Ureter (tissue), 1 donor: ENCODE data around the gene ZNF280D. TPM values are rescaled to one million over a fixed set of nuclear protein-coding genes. Genes with fewer than 3 reads are reported as not detected.
"Not testable (repeated sequence)": the region's sequence is repeated elsewhere in the genome, so short reads cannot be mapped to it uniquely, and the experiment has no call there.

Experiments
- DNase-seq: peaks from one replicate; pipeline ENCODE4 v3.0.0-alpha.2; 2020; ENCODE audit warnings: low spot score
- total RNA-seq: library from RNA; stranded (reverse); gene quantifications from one replicate; pipeline ENCODE4 v1.2.4, GENCODE V29; 2023
- donor health status: DM: yes; HTN: yes; CAD: no.

ZNF280D gene, protein sequence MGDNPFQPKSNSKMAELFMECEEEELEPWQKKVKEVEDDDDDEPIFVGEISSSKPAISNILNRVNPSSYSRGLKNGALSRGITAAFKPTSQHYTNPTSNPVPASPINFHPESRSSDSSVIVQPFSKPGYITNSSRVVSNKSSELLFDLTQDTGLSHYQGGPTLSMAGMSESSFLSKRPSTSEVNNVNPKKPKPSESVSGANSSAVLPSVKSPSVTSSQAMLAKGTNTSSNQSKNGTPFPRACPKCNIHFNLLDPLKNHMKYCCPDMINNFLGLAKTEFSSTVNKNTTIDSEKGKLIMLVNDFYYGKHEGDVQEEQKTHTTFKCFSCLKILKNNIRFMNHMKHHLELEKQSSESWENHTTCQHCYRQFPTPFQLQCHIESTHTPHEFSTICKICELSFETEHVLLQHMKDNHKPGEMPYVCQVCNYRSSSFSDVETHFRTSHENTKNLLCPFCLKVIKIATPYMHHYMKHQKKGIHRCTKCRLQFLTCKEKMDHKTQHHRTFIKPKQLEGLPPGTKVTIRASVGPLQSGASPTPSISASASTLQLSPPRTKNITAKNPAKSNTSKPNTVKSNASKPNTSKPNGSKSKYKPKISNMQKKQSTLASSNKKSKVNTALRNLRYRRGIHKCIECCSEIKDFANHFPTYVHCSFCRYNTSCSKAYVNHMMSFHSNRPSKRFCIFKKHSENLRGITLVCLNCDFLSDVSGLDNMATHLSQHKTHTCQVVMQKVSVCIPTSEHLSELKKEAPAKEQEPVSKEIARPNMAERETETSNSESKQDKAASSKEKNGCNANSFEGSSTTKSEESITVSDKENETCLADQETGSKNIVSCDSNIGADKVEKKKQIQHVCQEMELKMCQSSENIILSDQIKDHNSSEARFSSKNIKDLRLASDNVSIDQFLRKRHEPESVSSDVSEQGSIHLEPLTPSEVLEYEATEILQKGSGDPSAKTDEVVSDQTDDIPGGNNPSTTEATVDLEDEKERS
- 73.8 TPM for total RNA-seq

DNA sequence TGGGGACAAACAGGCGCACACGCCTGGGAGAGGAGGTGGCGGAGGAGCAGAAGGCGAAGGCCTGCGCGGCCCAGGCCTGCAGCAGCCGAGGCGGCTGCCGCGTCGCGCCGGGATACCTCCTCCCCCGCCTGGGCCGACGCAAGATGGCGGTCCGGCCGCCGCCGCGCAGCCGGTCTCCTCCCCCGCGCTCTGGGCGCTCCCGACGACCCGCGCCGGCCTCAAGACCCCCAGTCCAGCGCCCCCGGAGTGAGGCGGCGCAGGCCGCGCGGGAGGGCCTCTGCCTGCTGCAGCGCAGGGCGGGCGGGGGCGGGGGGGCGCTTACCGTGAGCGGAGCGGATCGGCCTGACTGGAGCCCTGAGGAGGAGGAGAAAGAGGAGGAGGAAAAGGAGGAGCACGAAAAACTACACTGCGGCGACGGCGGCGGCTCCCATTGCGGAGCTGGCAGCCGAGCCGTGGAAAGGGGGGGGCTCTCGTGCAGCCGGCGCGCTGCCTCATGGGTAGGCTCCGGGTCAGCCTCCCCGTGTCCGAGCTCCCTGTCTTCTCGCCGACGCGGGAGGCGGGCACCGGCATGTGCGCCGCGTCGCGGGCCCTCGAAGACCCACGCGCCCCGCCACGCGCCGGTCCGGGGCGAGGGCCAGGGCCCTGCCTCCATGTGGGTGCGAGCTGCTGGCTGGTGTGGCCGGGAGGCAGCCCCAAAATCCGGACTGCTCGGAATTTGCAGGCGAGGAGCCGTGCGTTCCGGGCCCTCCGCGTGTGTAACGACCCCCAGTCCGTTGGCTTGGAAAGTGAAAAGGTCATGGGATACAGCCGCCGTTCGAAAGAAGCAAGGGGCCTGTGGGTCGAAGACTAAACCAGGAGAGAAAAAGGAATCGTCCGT, at the start of gene ZNF280D:
Gene ZNF280D (minus strand): TSS at position 374 of the 877 bp plus-strand sequence. CDS start 26,400 bp downstream, outside the sequence.
- DNase-seq, result peak; percentile 92

DNA sequence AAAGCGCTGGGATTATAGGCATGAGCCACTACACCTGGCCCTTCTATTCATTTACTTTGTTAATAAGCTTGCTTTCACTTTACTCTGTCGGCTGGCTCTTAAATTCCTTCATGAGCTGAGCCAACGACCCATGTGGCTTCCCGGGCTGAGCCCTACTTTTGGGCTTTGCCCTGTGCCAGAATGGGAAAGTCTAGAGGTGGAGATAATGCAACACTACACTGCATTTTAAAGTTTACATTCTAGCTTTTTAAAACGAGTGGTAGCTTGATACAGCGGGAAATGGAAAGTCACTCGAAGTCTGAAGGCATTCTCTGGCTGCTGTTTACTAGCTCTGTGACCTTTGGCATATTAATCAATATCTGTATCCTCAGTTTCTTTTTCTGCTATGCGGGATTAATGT, 49.0 kb upstream of the ZNF280D start:
- DNase-seq, result no peak

DNA sequence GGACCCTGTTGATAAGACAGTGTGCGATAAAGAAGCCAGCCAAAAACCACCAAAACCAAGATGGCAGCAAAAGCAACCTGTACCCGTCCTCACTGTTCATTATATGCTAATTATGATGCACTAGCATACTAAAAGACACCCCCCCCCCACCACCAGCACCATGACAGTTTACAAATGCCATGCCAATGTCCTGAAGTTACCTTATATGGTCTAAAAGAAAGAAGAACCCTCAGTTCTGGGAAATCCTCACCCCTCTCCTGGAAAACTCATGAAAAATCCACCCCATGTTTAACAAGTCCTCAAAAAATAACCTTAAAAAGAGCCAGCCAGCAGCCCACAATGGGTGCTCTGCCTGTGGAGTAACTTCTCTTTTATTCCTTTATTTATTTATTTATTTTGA, 48.4 kb upstream of the ZNF280D start:
- DNase-seq, result no peak

DNA sequence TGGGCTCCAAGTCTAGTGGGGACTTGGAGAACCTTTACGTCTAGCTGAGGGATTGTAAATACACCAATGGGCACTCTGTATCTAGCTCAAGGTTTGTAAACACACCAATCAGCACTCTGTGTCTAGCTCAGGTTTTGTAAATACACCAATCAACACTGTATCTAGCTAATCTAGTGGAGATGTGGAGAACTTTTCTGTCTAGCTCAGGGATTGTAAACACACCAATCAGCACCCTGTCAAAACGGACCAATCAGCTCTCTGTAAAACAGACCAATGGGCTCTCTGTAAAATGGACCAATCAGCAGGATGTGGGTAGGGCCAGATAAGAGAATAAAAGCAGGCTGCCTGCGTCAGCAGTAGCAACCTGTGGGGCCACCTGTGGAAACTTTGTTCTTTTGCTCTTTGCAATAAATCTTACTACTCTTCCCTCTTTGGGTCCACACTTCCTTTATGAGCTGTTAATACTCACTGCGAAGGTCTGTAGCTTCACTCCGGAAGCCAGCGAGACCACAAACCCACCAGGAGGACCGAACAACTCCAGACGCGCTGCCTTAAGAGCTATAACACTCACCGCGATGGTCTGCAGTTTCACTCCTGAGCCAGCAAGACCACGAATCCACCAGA, 46.9 kb upstream of the ZNF280D start:
- DNase-seq, result not testable (repeated sequence)

DNA sequence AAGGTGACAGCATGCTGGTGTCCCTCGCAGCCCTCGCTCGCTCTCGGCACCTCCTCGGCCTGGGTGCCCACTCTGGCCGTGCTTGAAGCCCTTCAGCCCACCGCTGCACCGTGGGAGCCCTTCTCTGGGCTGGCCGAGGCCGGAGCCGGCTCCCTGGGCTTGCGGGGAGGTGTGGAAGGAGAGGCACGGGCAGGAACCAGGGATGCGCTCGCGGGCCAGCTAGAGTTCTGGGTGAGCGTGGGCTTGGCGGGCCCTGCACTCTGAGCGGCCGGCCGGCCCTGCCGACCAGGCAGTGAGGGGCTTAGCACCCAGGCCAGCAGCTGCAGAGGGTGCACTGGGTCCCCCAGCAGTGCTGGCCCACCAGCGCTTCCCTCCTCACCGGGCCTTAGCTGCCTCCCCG, 46.1 kb upstream of the ZNF280D start:
- DNase-seq, result not testable (repeated sequence)

DNA sequence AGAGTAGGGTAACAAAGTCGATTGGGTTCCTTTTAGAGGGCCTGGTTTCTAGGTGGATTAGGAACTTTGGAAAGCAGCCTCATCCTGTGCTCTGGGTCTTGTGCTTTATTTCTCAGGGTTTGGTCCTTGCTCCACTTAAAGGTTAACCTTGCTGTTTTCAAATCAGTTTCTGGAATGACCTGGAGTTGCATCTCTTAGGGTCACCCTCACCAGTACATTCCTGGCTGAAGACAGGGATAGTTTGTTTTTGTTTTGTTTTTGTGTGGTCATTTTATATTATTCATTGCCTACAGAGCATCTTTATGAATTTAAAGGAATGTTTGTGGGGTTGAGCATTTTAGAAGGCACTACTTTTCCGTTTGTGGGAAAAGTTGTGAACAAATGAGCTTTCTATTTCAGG, 45.5 kb upstream of the ZNF280D start:
- DNase-seq, result no peak

DNA sequence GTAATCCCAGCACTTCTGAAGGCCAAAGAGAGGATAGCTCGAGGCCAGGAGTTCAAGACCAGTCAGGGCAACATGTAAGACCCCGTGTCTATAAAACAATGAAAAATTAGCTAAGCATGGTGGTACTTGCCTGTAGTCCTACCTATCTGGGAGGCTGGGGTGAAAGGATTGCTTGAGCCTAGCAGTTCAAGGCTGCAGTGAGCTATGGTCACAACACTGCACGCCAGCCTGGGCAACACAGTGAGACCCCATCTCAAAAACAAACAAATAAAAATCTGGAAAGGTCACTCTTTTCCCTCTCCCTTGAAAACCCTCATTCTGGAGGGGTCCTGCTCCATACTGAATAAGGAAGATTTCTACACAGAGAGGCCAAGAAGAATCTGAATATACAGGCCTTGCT, 43.5 kb upstream of the ZNF280D start:
- no peak for DNase-seq

DNA sequence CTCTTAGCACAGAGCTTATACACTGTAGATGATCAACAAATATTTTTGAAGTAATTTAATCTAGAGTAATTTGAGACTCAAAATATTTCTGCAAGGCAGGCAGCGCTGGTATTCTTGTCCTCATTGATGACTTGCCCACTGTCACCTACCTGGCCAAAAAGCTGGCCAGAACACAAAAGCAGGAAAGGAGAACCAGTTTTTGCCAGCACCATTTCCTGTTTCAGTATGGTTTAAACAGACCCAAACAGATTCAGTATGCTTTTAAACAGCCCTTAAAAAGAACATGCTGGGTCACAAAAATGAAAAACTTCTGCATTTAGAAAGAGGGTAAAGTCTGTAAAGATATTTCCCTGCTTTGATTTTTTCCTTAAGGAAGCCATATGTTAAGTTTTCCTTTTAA, 42.3 kb upstream of the ZNF280D start:
- no peak for DNase-seq

DNA sequence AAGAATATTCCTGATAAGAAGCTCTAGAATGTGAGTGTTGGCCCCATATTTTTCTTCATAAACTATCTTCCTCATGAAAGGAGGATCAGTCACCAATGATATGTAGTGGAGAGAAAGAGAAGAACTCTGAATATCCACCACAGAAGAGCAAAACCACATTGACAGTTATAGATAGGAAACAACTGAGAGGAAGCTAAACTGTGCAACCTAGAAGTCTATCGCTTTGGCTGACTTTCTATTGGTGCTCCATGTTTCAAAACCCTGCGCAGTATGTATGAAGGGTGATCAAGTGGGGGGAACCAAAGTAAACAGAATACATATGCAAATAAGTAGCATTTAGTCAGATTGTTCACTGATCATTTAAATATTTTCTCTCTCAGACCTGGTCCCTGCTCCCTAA, 41.0 kb upstream of the ZNF280D start:
- DNase-seq, result no peak

DNA sequence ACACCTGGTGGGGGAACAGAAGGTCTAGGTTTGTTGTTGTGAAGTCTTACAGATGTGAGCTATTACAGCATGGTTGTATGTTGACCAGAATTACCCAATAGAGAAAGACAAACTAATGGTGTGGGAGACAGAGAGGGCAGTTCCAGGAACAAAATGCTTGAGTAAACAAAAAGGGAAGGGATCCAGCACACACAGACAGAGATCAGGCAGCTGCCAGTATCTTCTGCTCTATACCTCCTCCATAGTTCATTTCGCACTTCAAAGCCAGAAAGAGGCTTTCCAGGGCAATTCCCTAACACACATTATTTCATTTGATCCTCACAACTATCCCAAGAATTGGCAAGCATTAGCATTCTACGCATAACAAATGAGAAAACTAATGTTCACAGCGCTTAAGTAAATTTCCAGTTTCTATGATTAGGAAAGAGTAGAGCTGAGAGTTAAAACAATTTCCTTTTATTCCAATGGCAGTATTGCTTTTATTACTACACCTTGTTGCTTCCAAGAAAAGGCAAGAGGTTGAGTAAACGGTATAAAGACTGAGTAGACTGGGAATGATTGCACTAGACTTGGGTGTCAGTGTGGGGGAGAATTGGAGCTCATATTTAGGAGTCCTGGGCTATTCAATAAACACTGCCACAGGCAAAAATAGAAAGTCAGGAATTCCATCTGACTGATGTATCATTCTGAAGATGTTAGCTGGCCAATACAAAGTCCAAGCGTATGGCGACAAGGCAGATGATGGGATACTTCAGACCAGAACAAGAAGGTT, 39.7 kb upstream of the ZNF280D start:
- DNase-seq, result no peak

DNA sequence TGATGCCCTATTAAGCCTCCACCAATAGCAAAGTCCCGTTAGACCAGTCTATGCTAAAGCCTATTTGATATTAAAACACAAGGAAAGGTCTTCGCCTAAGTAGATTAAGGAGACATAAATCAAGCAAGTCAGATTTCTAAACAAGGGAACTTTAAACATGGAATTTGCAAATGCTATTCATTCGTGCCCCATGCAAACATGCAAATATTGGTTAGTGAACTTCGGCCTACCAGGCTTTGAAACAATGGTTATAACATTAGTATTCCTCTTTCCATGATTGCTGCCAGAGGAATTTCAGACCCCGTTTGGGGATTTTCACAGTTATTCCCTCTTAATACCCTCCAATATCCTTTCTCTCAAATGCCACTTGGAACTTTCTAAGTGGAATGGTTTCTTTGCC, 36.9 kb upstream of the ZNF280D start:
- DNase-seq, result no peak

DNA sequence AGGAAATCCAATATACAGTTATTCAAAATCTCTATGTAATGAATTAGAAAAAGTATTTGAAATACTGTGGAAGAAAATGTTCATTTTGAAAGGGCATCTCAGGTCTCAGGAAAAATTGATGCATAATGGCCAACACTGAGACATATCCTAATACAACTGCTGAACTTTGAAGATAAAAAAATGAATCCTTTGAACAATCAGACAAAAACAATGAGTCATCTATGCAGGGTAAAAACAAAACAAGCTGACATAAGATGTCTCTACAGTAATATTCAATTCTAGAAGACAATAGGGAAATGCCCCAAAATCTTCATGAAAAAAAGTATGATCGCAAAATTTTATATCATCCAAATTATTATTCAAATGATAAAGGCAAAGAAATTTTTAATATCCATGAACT, 34.0 kb upstream of the ZNF280D start:
- no peak for DNase-seq

DNA sequence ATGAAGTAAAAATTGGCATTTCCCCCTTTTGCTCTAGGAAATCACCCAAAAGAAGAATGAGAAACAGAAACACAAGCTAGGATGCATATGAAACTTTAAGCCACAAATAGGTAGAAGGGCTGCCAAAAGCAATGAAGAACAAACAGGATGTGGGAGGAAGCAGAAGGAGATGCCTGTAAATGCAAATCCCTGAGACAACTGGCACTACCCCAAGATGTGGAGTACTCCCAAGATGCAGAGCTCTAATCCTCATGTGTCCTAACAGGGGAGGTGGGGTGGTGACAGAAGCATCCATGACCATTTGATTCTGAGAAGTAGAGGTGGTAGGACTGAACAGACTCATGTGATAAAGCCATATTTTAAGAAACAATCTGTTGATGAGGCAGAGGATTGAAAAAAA, 31.9 kb upstream of the ZNF280D start:
- no peak for DNase-seq

DNA sequence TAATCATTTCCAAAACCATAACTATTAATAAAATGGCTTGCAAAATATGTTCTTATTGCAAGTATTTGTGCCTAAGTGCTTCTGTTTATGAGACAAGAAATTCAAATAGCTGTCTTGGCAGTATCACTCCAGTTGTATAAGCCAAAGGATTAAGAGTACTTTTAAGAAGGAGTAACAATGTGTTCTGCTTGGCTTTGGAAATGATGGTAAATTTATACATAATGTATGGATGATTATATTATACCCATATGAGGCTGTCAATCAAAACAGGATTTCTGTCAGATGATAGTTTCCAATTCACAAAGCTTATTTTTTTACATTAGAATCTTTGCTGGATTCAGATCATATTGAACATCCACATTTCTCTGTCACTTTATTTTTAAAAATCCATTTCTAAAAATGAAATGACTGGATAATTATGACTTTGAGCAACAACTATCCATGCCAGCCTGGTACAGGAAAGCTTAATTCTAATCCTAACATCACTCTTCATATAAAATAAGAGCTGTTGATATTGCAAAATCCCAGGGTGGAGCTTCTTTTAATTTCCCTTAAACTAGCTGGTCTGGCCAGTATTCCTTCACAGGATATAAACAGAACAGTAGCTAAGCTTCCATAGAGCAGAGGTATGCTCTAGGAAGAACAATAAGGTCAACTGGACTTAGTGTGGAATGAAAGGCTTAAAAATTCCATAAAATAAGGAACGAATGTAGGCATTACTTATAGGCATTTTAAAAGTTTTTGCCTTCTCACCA, 30.0 kb upstream of the ZNF280D start:
- no peak for DNase-seq

DNA sequence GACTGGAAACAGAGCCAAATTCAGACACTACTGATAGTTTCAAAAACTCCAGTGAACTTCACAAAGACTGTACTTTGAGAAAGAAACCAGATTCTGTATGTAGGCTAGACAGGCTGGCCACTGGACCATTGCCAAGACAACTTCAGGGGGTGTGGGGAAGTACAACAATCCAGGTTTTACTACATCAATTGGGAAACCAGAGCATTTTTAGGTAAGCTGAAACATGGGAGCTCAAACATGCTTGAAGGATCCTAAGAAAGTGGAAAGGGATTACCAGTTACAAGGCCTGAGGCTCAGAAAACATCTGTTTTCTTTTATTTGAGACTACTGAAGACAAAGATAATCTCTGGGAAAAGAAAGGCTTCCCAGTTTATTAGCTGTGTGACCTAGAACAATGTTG, 26.9 kb upstream of the ZNF280D start:
- no peak for DNase-seq

DNA sequence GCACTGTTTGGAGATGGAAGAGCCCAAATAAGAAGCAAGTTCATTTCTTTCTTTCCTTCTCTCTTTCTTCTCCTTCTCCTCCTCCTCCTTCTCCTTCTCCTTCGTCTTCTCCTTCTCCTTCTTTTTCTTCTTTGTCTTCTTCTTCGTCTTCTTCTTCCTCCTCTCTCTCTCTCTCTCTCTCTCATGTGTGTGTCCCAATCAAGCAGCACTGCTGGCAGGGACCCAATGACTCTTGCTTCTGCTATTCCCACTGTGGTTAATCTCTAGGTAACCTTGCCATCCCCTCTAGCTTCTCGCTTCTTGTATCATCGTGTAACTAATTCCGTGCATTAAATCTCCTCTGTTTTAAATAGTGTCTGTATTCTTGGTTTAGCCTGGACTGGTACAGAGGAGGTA, 26.1 kb upstream of the ZNF280D start:
- DNase-seq, result no peak

DNA sequence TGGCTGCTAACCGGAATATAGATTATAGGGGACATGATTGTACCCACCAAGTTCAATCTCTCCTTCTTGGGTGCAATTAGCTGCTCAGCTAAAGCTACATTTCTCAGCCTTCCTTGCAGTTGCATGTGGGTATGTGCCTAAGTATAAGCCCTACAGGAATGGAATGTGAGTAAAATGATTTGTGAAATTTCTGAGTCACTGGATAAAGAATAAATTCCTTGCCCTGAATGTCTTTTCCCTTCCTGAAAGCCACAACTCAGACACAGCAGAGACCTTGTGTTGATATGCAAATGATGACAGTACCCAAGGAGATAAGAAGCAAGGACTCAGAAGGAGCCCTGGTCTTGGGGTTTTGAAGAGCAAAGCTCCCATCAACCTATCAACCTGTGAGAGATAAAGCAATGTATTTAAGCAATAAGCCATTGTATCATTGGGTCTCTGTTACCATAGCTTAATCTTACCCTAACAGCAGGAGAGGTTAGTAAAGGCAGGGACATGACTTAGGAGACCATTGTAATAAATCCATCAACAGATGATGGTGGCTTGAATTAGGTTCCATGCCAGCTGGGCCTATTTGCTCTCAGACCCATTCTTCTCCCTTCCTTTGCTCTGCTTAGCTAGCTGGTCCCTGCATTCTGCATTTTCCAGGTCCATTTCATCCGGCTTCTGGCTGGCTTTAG, 25.6 kb upstream of the ZNF280D start:
- no peak for DNase-seq

DNA sequence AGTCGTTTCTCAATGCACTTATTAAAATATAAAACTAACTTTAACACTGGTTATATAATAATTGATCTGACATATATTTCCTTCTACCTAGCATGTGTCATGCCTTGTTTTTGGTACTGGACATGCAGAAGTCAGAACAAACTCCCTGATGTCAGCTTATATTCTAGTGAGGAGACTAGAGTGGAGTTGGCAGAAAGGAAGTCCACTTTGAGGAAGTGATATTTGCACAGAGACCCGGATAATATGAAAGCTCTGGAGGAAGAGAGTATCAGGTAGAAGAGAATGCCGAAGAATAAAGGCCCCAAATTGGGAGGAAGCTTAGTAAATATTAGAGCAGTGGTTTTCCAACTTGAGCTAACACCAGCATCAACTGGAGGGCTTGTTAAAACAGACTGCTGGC, 24.6 kb upstream of the ZNF280D start:
- DNase-seq, result no peak

DNA sequence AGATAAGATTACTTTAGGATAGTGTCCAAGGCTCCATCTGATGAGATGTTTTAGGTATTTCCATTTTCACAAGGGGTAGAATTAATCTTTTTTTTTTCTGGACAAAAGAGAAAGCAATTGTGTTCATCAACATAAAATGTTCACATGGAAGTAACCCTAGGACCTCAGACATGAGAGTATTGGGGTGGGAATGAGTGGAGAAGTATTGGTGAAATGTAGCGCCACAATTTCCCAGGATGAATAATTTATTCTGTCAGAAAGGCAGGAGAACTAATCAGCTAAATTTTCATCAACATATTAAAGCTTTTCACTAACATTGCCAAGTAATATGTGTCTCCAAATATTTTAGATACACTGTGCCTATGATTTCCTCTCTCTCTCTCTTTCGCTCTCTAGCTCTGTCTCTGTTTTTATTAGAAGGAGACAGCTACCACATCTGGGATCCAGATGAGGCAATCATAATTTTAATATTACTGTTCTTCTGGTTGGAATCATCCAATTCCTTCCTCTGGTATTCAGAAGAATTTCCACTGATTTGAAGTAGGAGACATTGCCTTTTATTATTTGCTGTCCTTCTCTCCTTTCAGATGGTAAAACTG, 21.6 kb upstream of the ZNF280D start:
- no peak for DNase-seq
